ENCODE data around the gene MTHFD1. TPM values are rescaled to one million over a fixed set of nuclear protein-coding genes. Genes with fewer than 3 reads are reported as not detected.

Gene MTHFD1
- total and polyA plus RNA-seq, 7 donors: 12.0 to 45.6 (median 22.5) TPM

- TF ChIP-seq, protein P1, sequence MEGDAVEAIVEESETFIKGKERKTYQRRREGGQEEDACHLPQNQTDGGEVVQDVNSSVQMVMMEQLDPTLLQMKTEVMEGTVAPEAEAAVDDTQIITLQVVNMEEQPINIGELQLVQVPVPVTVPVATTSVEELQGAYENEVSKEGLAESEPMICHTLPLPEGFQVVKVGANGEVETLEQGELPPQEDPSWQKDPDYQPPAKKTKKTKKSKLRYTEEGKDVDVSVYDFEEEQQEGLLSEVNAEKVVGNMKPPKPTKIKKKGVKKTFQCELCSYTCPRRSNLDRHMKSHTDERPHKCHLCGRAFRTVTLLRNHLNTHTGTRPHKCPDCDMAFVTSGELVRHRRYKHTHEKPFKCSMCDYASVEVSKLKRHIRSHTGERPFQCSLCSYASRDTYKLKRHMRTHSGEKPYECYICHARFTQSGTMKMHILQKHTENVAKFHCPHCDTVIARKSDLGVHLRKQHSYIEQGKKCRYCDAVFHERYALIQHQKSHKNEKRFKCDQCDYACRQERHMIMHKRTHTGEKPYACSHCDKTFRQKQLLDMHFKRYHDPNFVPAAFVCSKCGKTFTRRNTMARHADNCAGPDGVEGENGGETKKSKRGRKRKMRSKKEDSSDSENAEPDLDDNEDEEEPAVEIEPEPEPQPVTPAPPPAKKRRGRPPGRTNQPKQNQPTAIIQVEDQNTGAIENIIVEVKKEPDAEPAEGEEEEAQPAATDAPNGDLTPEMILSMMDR (IDR thresholded peaks at IDR 0.05): no peak
- no peak for TF ChIP-seq POLR2AphosphoS5 (IDR thresholded peaks at IDR 0.05)
- TF ChIP-seq EP300 (IDR thresholded peaks at IDR 0.05): no peak
- H3K4me1 ChIP-seq: no peaks in the 10 kb centered on the region
- no peaks in the 10 kb centered on the region for H3K27me3 ChIP-seq
- H3K27ac ChIP-seq: no peak overlapping the region
- peaks cover 0 to 25% (median 10%) of the 10 kb centered on the region in 4 donors for H3K36me3 ChIP-seq
- 96 to 98% methylated on average over 4 of the region's 4 CpGs for WGBS, 2 donors
- no peak for DNase-seq
- no peaks in the 10 kb centered on the region for H3K9me3 ChIP-seq
- H3K4me3 ChIP-seq: no peak overlapping the region
- intact Hi-C loops (cut with DNase I): no loop called here
Observed at GRCh38 chr14:64411001-64411400, 22.8 kb downstream of the MTHFD1 start.

DNA sequence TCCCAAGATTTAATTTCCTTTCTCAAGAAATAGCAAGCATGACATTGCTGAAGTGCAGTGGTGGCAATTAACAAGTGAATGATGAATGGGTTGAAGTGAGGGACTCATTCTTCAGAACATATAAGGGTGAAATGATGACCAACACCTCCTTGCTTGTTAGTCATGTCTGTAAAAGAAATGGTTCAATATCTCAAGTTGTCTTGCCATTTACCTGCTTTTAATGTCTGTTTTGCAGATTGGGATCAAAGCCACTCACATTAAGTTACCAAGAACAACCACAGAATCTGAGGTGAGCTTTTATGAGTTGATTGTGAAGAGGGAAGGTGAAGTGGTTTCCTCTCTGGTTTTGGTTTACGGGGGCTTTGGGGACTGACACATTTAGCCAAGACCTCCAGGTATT, 24.1 kb downstream of the MTHFD1 start:
- no peak for DNase-seq
- intact Hi-C loops (cut with DNase I): no loop called here
- no peak for TF ChIP-seq POLR2A (IDR thresholded peaks at IDR 0.05)
- no peak for TF ChIP-seq EP300 (IDR thresholded peaks at IDR 0.05)
- Histone ChIP-seq H3K4me1 (no peaks in the 10 kb centered on the region), H3K27me3 (no peaks in the 10 kb centered on the region), H3K9me3 (no peaks in the 10 kb centered on the region), H3K27ac (no peak overlapping the region), H3K4me3 (no peak overlapping the region), H3K36me3 (peaks cover 0 to 38% (median 15%) of the 10 kb centered on the region in 4 donors)
- 79 to 96% methylated on average over 1 of the region's 1 CpG for WGBS, 2 donors

- no peak for DNase-seq
- no peaks in the 10 kb centered on the region for H3K4me1 ChIP-seq
- H3K9me3 ChIP-seq: no peaks in the 10 kb centered on the region
- peaks cover 13 to 74% (median 25%) of the 10 kb centered on the region in 4 donors for H3K36me3 ChIP-seq
- no peaks in the 10 kb centered on the region for H3K27me3 ChIP-seq
- H3K4me3 ChIP-seq: no peak overlapping the region
- no peak for TF ChIP-seq EP300 (IDR thresholded peaks at IDR 0.05)
- WGBS, 2 donors: 65 to 73% methylated on average over 3 of the region's 3 CpGs
- no peak overlapping the region for H3K27ac ChIP-seq
- intact Hi-C loops (cut with DNase I): no loop called here
Observed at GRCh38 chr14:64416348-64416932, 28.3 kb downstream of the MTHFD1 start.

- H3K4me3 ChIP-seq: no peak overlapping the region
- DNase-seq: no peak
- H3K36me3 ChIP-seq: peaks cover 13 to 77% (median 25%) of the 10 kb centered on the region in 4 donors
- H3K27ac ChIP-seq: no peak overlapping the region
- WGBS, 2 donors: 91 to 93% methylated on average over 5 of the region's 5 CpGs
- no peaks in the 10 kb centered on the region for H3K4me1 ChIP-seq
- H3K27me3 ChIP-seq: no peaks in the 10 kb centered on the region
- intact Hi-C loops (cut with DNase I): no loop called here
- H3K9me3 ChIP-seq: no peaks in the 10 kb centered on the region
- no peak for TF ChIP-seq POLR2AphosphoS5 (IDR thresholded peaks at IDR 0.05)
Observed at GRCh38 chr14:64417055-64417770, 29.1 kb downstream of the MTHFD1 start.

GRCh38 chr14:64417771-64418125, 29.6 kb downstream of the MTHFD1 start:
- Histone ChIP-seq H3K27me3 (no peaks in the 10 kb centered on the region), H3K9me3 (no peaks in the 10 kb centered on the region), H3K4me1 (no peaks in the 10 kb centered on the region), H3K27ac (no peak overlapping the region), H3K4me3 (no peak overlapping the region), H3K36me3 (peaks cover 13 to 75% (median 25%) of the 10 kb centered on the region in 4 donors)
- no peak for DNase-seq
- TF ChIP-seq POLR2A (IDR thresholded peaks at IDR 0.05) (no peak), POLR2AphosphoS5 (IDR thresholded peaks at IDR 0.05) (no peak), EP300 (IDR thresholded peaks at IDR 0.05) (no peak)
- TF ChIP-seq, protein P1 (IDR thresholded peaks at IDR 0.05): no peak
- WGBS, 2 donors: 96 to 97% methylated on average over 7 of the region's 7 CpGs
- intact Hi-C loops (cut with DNase I): no loop called here

GRCh38 chr14:64419003-64419402, 30.9 kb downstream of the MTHFD1 start:
- H3K36me3 ChIP-seq: peaks cover 13 to 68% (median 24%) of the 10 kb centered on the region in 4 donors
- intact Hi-C loops (cut with DNase I): no loop called here
- no peaks in the 10 kb centered on the region for H3K4me1 ChIP-seq
- TF ChIP-seq EP300 (IDR thresholded peaks at IDR 0.05) (no peak), POLR2A (IDR thresholded peaks at IDR 0.05) (no peak), POLR2AphosphoS5 (IDR thresholded peaks at IDR 0.05) (no peak)
- TF ChIP-seq, protein P1 (IDR thresholded peaks at IDR 0.05): no peak
- DNase-seq: no peak
- H3K4me3 ChIP-seq: no peak overlapping the region
- no peaks in the 10 kb centered on the region for H3K9me3 ChIP-seq
- H3K27ac ChIP-seq: no peak overlapping the region
- 87 to 91% methylated on average over 7 of the region's 7 CpGs for WGBS, 2 donors
- H3K27me3 ChIP-seq: no peaks in the 10 kb centered on the region

Data from sigmoid colon (tissue), 7 donors.